Measurements from ENCODE around the gene RNU1-3. TPM values are rescaled to one million over a fixed set of nuclear protein-coding genes. Genes with fewer than 3 reads are reported as not detected.
"Not testable (repeated sequence)": the region's sequence is repeated elsewhere in the genome, so short reads cannot be mapped to it uniquely, and the experiment has no call there.

The RNU1-3 gene
- total and polyA plus RNA-seq, 9 of the 15 experiments (the other 6 are each of a cell fraction or from before 2014, with no cell fraction given): under 0.01 to 32,823 (median 2,538) TPM; not detected in 4

- in situ Hi-C loops (cut with MboI); H3K9ac ChIP-seq (ENCODE audit: insufficient read depth in 1 of 2, low read depth in 2 of 2, low read length in 2 of 2); H3K27me3 ChIP-seq (ENCODE audit: control insufficient read depth in 2 of 2, insufficient read depth in 2 of 2, low read length in 2 of 2); H3K27ac ChIP-seq (ENCODE audit: extremely low read depth, low read depth, low read length); H3K79me2 ChIP-seq (ENCODE audit: control insufficient read depth, insufficient read depth, low read length); H3K9me1 ChIP-seq (ENCODE audit: control insufficient read depth, insufficient read depth, low read length); H3K9me3 ChIP-seq (replicated peaks; ENCODE audit: control insufficient read depth, insufficient read depth, low read depth, low read length); H3K4me3 ChIP-seq; H2AFZ ChIP-seq (ENCODE audit: low read depth, low read length); H3K4me2 ChIP-seq (ENCODE audit: insufficient read depth, low read length); H4K20me1 ChIP-seq (replicated peaks; ENCODE audit: control insufficient read depth, insufficient read depth, low read length); H3K36me3 ChIP-seq (ENCODE audit: control insufficient read depth, insufficient read depth, low read length); BruUV-seq (replicated peaks); DNase-seq (ENCODE audit: extremely low read depth in 1 of 4, low spot score in 3 of 4); intact Hi-C loops (cut with micrococcal nuclease); H3K4me1 ChIP-seq (replicated peaks in 1 of 2; ENCODE audit: control insufficient read depth in 2 of 2, insufficient read depth in 2 of 2, low read length in 2 of 2): not testable (repeated sequence)
- POLR2A ChIA-PET: interaction anchor here (0.6 to 1.2 kb wide), 5 partner anchors 11 to 1046 kb away, joined by 3 to 6 read pairs (median 3); no protein-coding TSS in a partner anchor
- TF ChIP-seq CTCF (IDR thresholded peaks at IDR 0.05 in 2 of 3, conservative IDR thresholded peaks at IDR 0.05 in 1 of 3; ENCODE audit: insufficient read depth in 2 of 3, low read depth in 1 of 3, low read length in 3 of 3): 0 out of 6 replicates have a peak, but pooled peaks of 1 of the 3 experiments have one; percentile 15
- CTCF ChIA-PET (ENCODE audit: low intra/inter-chr PET ratio): interaction anchor here (0.7 to 1.5 kb wide), 3 partner anchors 83 to 336 kb away, joined by 3 to 20 read pairs (median 3); no protein-coding TSS in a partner anchor
- FAIRE-seq (peak; percentile 95), ATAC-seq (peak; percentile 79)
- 0% methylated on average over 1 of the region's 3 CpGs for WGBS (ENCODE audit: insufficient coverage, low coverage, missing lambda C conversion rate)
Observed at GRCh38 chr1:16709659-16710087, 42.9 kb upstream of the RNU1-3 start.

DNA sequence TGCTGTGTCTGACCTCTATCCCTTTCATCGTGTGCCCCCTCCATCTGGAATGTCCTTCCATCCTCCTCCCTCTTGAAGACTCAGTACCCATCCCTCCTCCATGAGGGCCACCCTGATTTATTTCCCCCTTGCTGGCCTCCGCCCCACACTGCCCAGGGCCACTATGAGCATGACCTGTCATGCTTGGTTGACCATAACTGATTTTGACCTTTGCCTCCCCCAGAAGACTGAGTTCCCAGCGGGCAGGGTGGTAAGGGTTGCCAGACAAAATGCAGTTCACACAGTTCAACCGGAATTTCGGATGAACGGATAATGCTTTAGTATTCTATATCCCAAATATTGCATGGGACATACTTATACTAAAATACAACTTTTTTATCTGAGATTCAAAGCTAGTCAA is 42.0 kb upstream of the RNU1-3 start:
- H3K9ac ChIP-seq (ENCODE audit: insufficient read depth in 1 of 2, low read depth in 2 of 2, low read length in 2 of 2); H2AFZ ChIP-seq (ENCODE audit: low read depth, low read length); H3K36me3 ChIP-seq (ENCODE audit: control insufficient read depth, insufficient read depth, low read length); ATAC-seq; H4K20me1 ChIP-seq (replicated peaks; ENCODE audit: control insufficient read depth, insufficient read depth, low read length); H3K4me1 ChIP-seq (replicated peaks in 1 of 2; ENCODE audit: control insufficient read depth in 2 of 2, insufficient read depth in 2 of 2, low read length in 2 of 2); H3K4me3 ChIP-seq; H3K27ac ChIP-seq (ENCODE audit: extremely low read depth, low read depth, low read length); H3K27me3 ChIP-seq (ENCODE audit: control insufficient read depth in 2 of 2, insufficient read depth in 2 of 2, low read length in 2 of 2); H3K9me3 ChIP-seq (replicated peaks; ENCODE audit: control insufficient read depth, insufficient read depth, low read depth, low read length); DNase-seq (ENCODE audit: extremely low read depth in 1 of 4, low spot score in 3 of 4); intact Hi-C loops (cut with micrococcal nuclease); BruUV-seq (replicated peaks); H3K4me2 ChIP-seq (ENCODE audit: insufficient read depth, low read length); in situ Hi-C loops (cut with MboI); H3K9me1 ChIP-seq (ENCODE audit: control insufficient read depth, insufficient read depth, low read length); H3K79me2 ChIP-seq (ENCODE audit: control insufficient read depth, insufficient read depth, low read length): not testable (repeated sequence)
- ChIA-PET POLR2A (interaction anchor here (0.7 to 1.6 kb wide), 6 partner anchors 10 to 96 kb away, joined by 3 to 6 read pairs (median 4); no protein-coding TSS in a partner anchor), CTCF (ENCODE audit: low intra/inter-chr PET ratio) (interaction anchor here (2.1 kb wide), 1 partner anchor 84 kb away, joined by 10 read pairs; no protein-coding TSS in a partner anchor)
- peak; percentile 35 for FAIRE-seq
- no CpG with 5 or more reads among the region's 6 CpGs for WGBS (ENCODE audit: insufficient coverage, low coverage, missing lambda C conversion rate)
